A549 treated with CORT108297 at 1 μM for 4 hours (cell line): ENCODE data around the gene NKIRAS2. TPM values are rescaled to one million over a fixed set of nuclear protein-coding genes. Genes with fewer than 3 reads are reported as not detected.

Experiments used
- total RNA-seq: library from RNA; stranded (reverse); fragments of 200-300 nt; extraction: Qiagen RNA extraction; gene quantifications from 5 replicates; pipeline ENCODE4 v1.2.3, GENCODE V29; 2022

The NKIRAS2 gene
- 44.6 to 49.7 TPM (median 48.8 TPM) in 5 replicates for total RNA-seq

DNA sequence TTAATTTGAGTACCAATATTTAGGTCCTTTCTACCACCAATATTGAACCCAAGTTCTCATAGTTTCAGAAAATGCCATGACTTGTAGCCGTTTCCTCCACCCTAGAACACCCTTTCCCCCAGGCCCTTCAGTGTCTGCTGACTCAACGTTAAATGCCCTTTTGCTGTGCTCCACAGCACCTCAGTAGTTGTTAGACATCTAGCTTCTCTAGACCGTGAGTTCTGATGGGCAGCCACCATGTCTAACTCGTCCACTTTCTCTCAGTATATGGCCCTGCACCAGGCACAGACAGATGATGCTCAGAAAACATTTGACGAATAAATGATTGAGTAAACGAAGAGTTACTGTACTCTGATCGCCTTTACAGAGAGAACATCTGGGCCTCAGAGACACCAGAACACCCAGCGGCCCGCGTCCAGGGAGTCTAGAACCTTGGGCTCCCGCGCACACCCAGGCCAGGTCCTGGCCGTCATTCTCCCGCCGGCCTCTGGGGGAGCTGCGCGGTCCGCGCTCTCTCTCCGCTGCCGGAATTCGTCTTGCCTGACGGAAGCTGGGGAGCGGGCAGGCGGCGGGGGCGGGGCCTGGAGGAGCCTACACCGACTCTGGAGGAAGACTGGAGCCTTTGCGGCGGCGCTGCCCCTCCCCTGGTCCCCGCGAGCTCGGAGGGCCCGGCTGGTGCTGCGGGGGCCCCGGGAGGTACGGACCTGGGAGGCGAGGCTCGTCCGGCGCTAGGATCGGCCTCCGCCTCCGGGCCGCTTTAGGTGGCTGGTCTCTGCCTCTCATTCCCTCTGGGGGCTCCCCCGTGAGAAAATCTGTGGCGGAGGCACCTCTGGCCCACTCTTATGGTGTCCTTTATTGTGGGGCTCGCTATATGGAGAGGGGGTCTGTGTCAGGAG is at the start of gene NKIRAS2:
NKIRAS2 (plus strand) TSS at position 582 of the 896 bp plus-strand sequence. CDS start 1,488 bp downstream, outside the sequence.

DNA sequence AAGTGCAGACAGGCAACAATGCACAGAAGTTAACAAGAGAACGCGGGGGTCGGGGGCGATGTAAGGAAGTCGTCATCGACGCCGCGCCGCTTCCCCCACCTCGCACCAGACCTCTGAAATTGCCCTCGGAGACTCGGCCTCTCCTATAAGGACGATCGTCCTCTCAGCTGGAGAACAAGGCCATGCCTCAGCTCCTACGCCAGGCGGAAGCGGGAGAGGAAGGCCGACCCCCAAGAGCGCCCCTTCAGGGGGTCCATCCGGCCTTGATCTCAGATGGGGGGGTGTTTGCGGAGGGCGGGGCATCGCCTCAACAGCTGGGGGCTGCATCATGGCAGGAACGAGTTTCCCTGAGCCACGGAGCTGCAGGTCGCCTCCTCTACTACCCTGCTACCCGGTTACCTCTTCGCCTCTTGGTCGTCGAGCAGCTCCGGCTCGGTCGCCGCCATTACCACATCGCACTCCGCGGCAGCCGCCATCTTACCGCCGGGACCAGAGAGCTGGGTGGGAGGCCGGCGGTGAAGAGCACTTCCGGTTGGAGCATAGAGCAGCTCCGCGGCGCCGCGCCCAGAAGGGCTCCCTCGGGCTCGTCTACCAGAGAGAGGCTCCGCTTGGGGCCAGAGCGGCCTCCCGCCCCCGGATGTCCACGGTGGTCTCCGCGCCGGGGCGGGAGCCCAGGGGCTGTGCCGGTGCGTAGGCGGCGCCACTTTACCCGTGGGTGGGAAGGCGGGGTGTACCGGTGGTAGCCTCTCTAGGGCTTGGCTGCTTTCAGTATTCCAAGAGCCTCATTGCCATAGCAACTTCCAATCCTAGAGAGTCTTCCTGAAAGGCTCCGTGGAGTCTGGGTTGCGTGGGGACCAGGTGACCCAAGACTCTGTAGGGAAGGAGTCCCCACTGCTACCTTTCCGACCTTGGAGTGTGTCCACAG is 2.7 kb upstream of the NKIRAS2 start, which contains the start of gene DNAJC7:
DNAJC7 (minus strand) TSS at position 499 of the 925 bp plus-strand sequence; CDS start at position 476, 23 bp downstream.

DNA sequence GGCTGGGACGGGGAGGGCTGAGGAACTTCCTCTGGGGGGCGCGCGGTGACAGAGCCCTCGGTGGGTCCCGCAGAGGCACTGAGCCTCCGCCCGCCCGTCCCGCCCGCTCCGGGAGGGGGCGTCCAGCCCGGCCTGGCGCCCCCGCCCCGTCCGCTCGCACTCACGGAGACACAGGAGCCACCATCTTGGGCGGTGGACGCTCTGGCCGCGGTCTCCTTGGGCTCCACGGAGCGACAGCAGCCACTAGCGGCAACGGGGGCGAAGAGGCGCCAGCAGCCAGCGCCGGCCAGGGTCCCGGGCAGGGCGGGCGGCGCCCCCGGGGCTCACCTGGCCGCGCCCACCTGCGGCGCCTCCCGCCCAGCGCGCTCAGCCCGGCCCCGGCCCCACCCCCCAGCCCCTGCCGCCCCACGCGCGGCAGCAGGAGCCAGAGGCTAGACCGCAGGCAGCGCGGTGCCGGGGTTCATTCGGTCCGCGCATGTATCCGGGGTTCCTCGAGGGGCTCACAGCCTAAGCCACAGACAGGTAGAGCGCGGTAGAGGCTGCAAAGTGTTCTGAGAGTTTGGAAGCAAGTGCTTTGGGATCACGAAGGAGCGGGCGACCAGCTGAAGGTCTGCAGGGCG is 30.6 kb downstream of the NKIRAS2 start, which contains the start of gene C17orf113:
C17orf113 (minus strand) TSS at position 209 of the 620 bp plus-strand sequence. CDS start 7,225 bp downstream, outside the sequence.

Other genes starting within 250 kb of the NKIRAS2 start
- gene JUP, start 233.4 kb upstream of the NKIRAS2 start, total RNA-seq = 86.6 to 131 TPM (median 125 TPM) in 5 replicates
- gene P3H4, start 208.1 kb upstream of the NKIRAS2 start, total RNA-seq = 29.5 to 40.9 TPM (median 36.9 TPM) in 5 replicates
- 87.2 to 120 TPM (median 113 TPM) in 5 replicates for gene FKBP10, start 207.1 kb upstream of the NKIRAS2 start, total RNA-seq
- gene NT5C3B, start 183.9 kb upstream of the NKIRAS2 start, total RNA-seq = 106 to 112 TPM (median 110 TPM) in 5 replicates
- gene KLHL10, start 182.3 kb upstream of the NKIRAS2 start, total RNA-seq = 0.06 to 0.09 TPM (median 0.07 TPM) in 3 of 5 replicates, not detected in the others
- 1.8 to 3.5 TPM (median 2.6 TPM) in 5 replicates for gene KLHL11, start 154.7 kb upstream of the NKIRAS2 start, total RNA-seq
- gene ACLY, start 101.1 kb upstream of the NKIRAS2 start, total RNA-seq = 246 to 312 TPM (median 293 TPM) in 5 replicates
- gene ODAD4, start 89.5 kb upstream of the NKIRAS2 start, total RNA-seq = 1.2 to 1.7 TPM (median 1.4 TPM) in 5 replicates
- gene CNP, start 53.3 kb upstream of the NKIRAS2 start, total RNA-seq = 59.8 to 75.7 TPM (median 71.5 TPM) in 5 replicates
- 115 to 125 TPM (median 118 TPM) in 5 replicates for gene DNAJC7, start 2.7 kb upstream of the NKIRAS2 start, total RNA-seq
- gene C17orf113, start 30.5 kb downstream of the NKIRAS2 start, total RNA-seq = 0.47 to 0.94 TPM (median 0.79 TPM) in 5 replicates
- gene ZNF385C, start 78.4 kb downstream of the NKIRAS2 start, total RNA-seq = 0.09 to 0.29 TPM (median 0.23 TPM) in 5 replicates
- gene DHX58, start 92.6 kb downstream of the NKIRAS2 start, total RNA-seq = 0.30 to 0.59 TPM (median 0.38 TPM) in 5 replicates
- gene KAT2A, start 101.3 kb downstream of the NKIRAS2 start, total RNA-seq = 37.5 to 58.5 TPM (median 53.2 TPM) in 5 replicates
- not detected in 5 replicates for gene HSPB9, start 102.7 kb downstream of the NKIRAS2 start, total RNA-seq
- gene RAB5C, start 134.9 kb downstream of the NKIRAS2 start, total RNA-seq = 223 to 270 TPM (median 267 TPM) in 5 replicates
- 0.15 to 0.49 TPM (median 0.39 TPM) in 5 replicates for gene KCNH4, start 161.1 kb downstream of the NKIRAS2 start, total RNA-seq
- 0.23 to 0.29 TPM (median 0.24 TPM) in 4 of 5 replicates, not detected in the other for gene HCRT, start 165.4 kb downstream of the NKIRAS2 start, total RNA-seq
- 15.7 to 22.8 TPM (median 21.1 TPM) in 5 replicates for gene GHDC, start 174.4 kb downstream of the NKIRAS2 start, total RNA-seq